Effector memory CD4-positive, alpha-beta T cell (primary cell): ENCODE data around the gene MAP3K4.

Experiments used
- DNase-seq, 3 donors: peaks; one replicate each; pipeline ENCODE4 v3.0.0-alpha.2; 2020
- H3K27ac ChIP-seq: 2 replicates; pipeline ENCODE4 v1.7.0; 2013; ENCODE audit warnings: mild to moderate bottlenecking, low read length, moderate library complexity; ENCODE audit not compliant: insufficient read depth, poor library complexity, severe bottlenecking
- H3K27me3 ChIP-seq: replicated peaks from 2 replicates; pipeline ENCODE4 v1.7.0; 2013; ENCODE audit warnings: mild to moderate bottlenecking, low read length; ENCODE audit not compliant: insufficient read depth, control insufficient read depth, poor library complexity, severe bottlenecking
- H3K36me3 ChIP-seq: 2 replicates; pipeline ENCODE4 v1.7.0; 2013; ENCODE audit warnings: mild to moderate bottlenecking, low read length, moderate library complexity; ENCODE audit not compliant: control insufficient read depth, insufficient read depth
- H3K4me1 ChIP-seq: 2 replicates; pipeline ENCODE4 v1.7.0; 2013; ENCODE audit warnings: low read length, mild to moderate bottlenecking; ENCODE audit not compliant: control insufficient read depth, insufficient read depth, poor library complexity, severe bottlenecking
- H3K4me3 ChIP-seq: 2 replicates; pipeline ENCODE4 v1.7.0; 2013; ENCODE audit warnings: low read length, low read depth, mild to moderate bottlenecking; ENCODE audit not compliant: insufficient read depth, poor library complexity, severe bottlenecking
- H3K9me3 ChIP-seq: 2 replicates; pipeline ENCODE4 v1.7.0; 2013; ENCODE audit warnings: mild to moderate bottlenecking, low read length, moderate library complexity; ENCODE audit not compliant: control insufficient read depth

MAP3K4 gene

DNA sequence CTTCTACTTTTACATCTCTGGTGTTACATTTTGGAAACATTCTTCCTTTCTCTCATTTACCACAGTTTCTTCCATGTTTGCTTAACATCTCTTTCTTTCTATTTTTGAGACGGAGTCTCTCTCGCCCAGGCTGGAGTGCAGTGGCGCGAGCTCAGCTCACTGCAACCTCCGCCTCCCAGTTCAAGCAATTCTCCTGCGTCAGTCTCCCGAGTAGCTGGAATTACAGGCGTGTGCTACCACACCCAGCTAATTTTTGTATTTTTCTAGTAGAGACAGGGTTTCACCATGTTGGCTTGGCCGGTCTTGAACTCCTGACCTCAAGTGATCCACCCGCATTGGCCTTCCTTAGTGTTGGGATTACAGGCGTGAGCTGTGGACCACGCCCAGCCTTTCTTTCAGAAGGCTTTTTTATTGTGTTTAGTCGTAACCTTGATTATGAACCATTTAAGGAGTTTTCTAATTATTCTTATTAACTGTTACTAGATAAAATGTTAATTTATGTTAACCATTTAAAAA, 27.8 kb downstream of the MAP3K4 start:
- H3K4me3 ChIP-seq, result no peak overlapping the region

GRCh38 chr6:161021543-161021942, 30.0 kb downstream of the MAP3K4 start:
- Histone ChIP-seq H3K4me1 (no peaks in the 10 kb centered on the region), H3K4me3 (no peak overlapping the region), H3K27me3 (no peaks in the 10 kb centered on the region), H3K36me3 (no peaks in the 10 kb centered on the region), H3K27ac (no peak overlapping the region), H3K9me3 (no peaks in the 10 kb centered on the region)
- no peak for DNase-seq

More for the DNA sequence above, 27.8 kb downstream of the MAP3K4 start:
- Histone ChIP-seq H3K36me3 (no peaks in the 10 kb centered on the region), H3K27me3 (no peaks in the 10 kb centered on the region), H3K4me1 (no peaks in the 10 kb centered on the region), H3K9me3 (no peaks in the 10 kb centered on the region), H3K27ac (no peak overlapping the region)
- DNase-seq, result no peak

DNA sequence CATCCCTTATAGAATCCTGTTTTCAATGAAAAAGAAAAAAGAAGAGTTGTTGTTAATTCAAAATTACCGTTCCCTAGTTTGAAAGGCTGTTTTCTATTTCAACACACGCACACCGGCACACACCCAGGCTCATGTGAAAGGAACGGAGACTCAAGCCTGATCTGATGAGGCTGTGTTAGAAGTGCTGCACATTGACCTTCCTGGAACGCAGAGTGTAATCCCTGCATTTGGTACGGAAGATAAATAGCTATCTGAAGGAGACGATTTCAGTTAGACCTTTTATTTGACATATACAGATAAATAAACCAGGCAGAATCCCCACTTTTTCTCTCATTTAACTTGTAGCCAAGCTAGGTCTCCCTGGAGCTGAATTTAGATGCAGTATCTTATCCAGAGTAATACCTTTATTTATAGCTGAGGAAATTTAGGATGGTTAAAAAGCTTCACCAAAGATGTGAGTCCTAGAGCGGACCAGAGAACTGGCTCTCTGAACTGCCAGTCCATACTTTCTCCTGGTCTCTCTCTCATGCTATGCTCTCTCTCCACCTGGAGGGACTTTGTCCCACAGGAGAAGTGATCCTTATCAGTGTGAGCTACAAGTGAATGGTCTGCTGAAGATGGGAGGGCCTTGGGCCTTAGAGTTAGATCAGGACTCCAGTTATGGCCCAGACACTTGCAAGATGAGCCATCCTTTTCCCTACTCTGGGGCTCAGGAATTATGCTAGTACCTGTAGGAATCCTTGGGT, 30.6 kb downstream of the MAP3K4 start:
- DNase-seq, result no peak
- Histone ChIP-seq H3K9me3 (no peaks in the 10 kb centered on the region), H3K27me3 (no peaks in the 10 kb centered on the region), H3K4me1 (no peaks in the 10 kb centered on the region), H3K27ac (no peak overlapping the region), H3K36me3 (no peaks in the 10 kb centered on the region), H3K4me3 (no peak overlapping the region)

GRCh38 chr6:161023316-161023715, 31.7 kb downstream of the MAP3K4 start:
- DNase-seq, result no peak
- Histone ChIP-seq H3K4me3 (no peak overlapping the region), H3K9me3 (no peaks in the 10 kb centered on the region), H3K27ac (no peak overlapping the region), H3K4me1 (no peaks in the 10 kb centered on the region), H3K27me3 (no peaks in the 10 kb centered on the region), H3K36me3 (no peaks in the 10 kb centered on the region)

GRCh38 chr6:161024364-161024920, 32.9 kb downstream of the MAP3K4 start:
- Histone ChIP-seq H3K4me3 (no peak overlapping the region), H3K27me3 (no peaks in the 10 kb centered on the region), H3K27ac (no peak overlapping the region), H3K4me1 (no peaks in the 10 kb centered on the region), H3K36me3 (no peaks in the 10 kb centered on the region), H3K9me3 (no peaks in the 10 kb centered on the region)
- no peak for DNase-seq

GRCh38 chr6:161027385-161027784, 35.8 kb downstream of the MAP3K4 start:
- Histone ChIP-seq H3K27ac (no peak overlapping the region), H3K9me3 (no peaks in the 10 kb centered on the region), H3K4me3 (no peak overlapping the region), H3K36me3 (no peaks in the 10 kb centered on the region), H3K27me3 (no peaks in the 10 kb centered on the region), H3K4me1 (peaks cover 2% of the 10 kb centered on the region)
- DNase-seq, result no peak

- Histone ChIP-seq H3K4me1 (peaks cover 2% of the 10 kb centered on the region), H3K36me3 (no peaks in the 10 kb centered on the region), H3K4me3 (no peak overlapping the region), H3K9me3 (no peaks in the 10 kb centered on the region), H3K27me3 (no peaks in the 10 kb centered on the region), H3K27ac (peak overlapping the region; percentile 19)
- no peak for DNase-seq
Measured at GRCh38 chr6:161029195-161029809, 37.7 kb downstream of the MAP3K4 start.

DNA sequence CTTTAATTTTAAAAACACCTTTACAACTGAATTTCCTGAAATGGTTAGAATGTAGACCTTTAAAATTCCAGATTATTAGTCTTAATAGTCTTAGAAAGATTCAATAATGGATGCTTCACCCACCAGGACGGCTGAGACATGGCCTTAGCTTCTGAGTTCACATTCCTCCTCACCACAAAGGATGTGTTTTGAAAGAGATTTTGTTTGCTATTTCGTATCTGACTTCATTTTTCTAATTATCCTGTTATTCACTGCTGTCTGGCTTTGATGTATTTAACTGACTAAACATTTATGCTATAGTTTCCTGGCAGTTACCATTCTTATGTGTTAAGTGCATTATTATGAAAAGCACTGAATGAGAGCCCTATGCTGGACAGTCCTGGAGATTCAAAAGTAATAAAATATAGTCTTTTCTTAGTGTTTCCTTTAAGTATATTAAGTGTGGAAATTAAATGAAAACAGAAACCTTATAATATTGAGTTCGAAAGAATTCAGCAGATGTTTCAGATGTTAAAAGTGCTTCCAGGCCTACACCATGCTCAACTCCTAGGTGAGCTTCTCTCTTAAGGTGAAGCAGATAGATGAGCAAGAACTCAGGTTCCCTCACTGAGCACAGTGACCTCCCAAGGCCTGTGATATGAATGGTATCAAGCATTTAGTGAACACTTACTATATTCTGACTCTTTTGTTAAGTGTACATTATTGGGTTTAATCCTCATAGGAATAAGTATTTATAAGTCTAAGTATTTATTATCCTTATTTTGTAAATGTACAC, 40.3 kb downstream of the MAP3K4 start:
- Histone ChIP-seq H3K4me3 (no peak overlapping the region), H3K27ac (peak overlapping the region; percentile 2), H3K27me3 (no peaks in the 10 kb centered on the region), H3K4me1 (peaks cover 2% of the 10 kb centered on the region), H3K36me3 (no peaks in the 10 kb centered on the region), H3K9me3 (no peaks in the 10 kb centered on the region)
- no peak for DNase-seq

DNA sequence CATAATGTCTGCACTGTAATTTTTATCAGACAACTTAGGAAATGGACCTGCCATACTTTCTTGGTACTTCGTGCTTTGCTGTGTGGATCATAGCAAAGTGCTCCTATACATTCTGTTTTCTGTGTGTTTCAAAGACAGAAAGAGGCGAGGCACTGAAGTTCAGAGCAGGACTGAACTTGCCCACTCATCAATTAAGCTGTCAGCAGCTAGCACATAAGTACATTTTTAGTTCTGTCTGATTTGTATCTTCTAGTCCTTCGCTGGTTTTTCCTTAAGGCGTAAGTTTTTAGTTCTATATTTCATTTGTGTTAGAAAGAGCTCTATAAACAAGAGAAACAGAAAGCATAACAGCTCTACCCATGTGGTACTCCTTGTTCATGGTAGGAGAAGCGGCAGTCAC, 42.1 kb downstream of the MAP3K4 start:
- H3K27ac ChIP-seq, result peak overlapping the region; percentile 39
- peaks cover 2% of the 10 kb centered on the region for H3K4me1 ChIP-seq
- no peaks in the 10 kb centered on the region for H3K27me3 ChIP-seq
- peaks cover 3% of the 10 kb centered on the region for H3K36me3 ChIP-seq
- no peaks in the 10 kb centered on the region for H3K9me3 ChIP-seq
- no peak for DNase-seq
- H3K4me3 ChIP-seq, result no peak overlapping the region
